Left cardiac atrium (tissue), 4 donors: Measurements from ENCODE around the gene MBNL1. TPM values are rescaled to one million over a fixed set of nuclear protein-coding genes. Genes with fewer than 3 reads are reported as not detected.
"Not testable (repeated sequence)": the region's sequence is repeated elsewhere in the genome, so short reads cannot be mapped to it uniquely, and the experiment has no call there.

Experiments
- ATAC-seq, 2 donors: fragments of 200-7000 bp; cut with Tn5 transposase; one replicate each; pipeline ENCODE4 v1.9.1; 2020; ENCODE audit warnings: mild to moderate bottlenecking in 2 of 2, moderate library complexity in 2 of 2
- DNase-seq: peaks from one replicate; pipeline ENCODE4 v3.0.0-alpha.2; 2020
- intact Hi-C, 2 donors: fragments of 100-400 bp; cut with DNase I; formaldehyde crosslinking; loops; one replicate each; pipeline versions ENCODE4 v1.14.1 to v1.15.1; 2022 to 2023
- total RNA-seq, 2 donors: library from RNA; stranded (reverse); fragmentation: NEBNext Ultra II Directional; extraction: Animal tissue kit (Norgen Biotek cat#: 25700); gene quantifications; one replicate each; pipeline ENCODE4 v1.2.1, GENCODE V29; 2021
- donor health status: DM: no; HTN: yes; CAD: no.
- donor health status: DM: no; HTN: yes; CAD: no; lungs with severe emphysema.
- donor health status: DM: yes; HTN: yes; CAD: no.
- donor health status: Dilated cardiomyopathy.

The MBNL1 gene
- total RNA-seq, 2 donors from 2014 or later, result 141 to 154 TPM

GRCh38 chr3:152353578-152353977 is 84.8 kb downstream of the MBNL1 start:
- ATAC-seq (no peak), DNase-seq (no peak)
- intact Hi-C loops, result no loop called here

GRCh38 chr3:152355744-152356665 is 87.3 kb downstream of the MBNL1 start:
- no peak for DNase-seq
- intact Hi-C loops, result no loop called here
- peak; percentile 30 to 57 for ATAC-seq

DNA sequence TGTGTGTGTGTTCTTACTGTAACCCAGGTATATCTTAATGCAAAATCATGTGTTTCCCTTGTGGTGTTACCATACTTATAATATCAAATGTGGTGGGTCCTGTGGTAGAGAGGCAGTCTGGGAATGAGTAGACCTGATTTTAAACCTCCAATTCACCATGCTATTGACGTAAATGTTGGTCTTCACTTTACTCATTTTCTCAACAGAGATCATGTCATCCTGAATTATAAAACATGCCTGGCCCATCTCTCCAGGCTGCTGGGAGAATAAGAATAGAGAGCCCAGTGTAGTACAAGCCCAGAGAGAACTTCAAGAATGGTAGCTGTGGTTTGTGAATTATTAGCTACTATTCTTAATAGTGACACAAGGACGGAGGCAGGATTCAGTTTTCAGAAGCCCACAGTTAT is 88.1 kb downstream of the MBNL1 start:
- intact Hi-C loops, result no loop called here
- DNase-seq, result no peak

GRCh38 chr3:152357587-152357986 is 88.9 kb downstream of the MBNL1 start:
- intact Hi-C loops, result no loop called here
- DNase-seq (no peak), ATAC-seq (peak in 1 of 2 donors; percentile 55)

More for the DNA sequence above, 88.1 kb downstream of the MBNL1 start:
- no peak for ATAC-seq

- peak in 1 of 2 donors; percentile 22 for ATAC-seq
- intact Hi-C loops, result no loop called here
- DNase-seq, result no peak
These were observed 90.9 kb downstream of the MBNL1 start for GRCh38 chr3:152359385-152360248.

DNA sequence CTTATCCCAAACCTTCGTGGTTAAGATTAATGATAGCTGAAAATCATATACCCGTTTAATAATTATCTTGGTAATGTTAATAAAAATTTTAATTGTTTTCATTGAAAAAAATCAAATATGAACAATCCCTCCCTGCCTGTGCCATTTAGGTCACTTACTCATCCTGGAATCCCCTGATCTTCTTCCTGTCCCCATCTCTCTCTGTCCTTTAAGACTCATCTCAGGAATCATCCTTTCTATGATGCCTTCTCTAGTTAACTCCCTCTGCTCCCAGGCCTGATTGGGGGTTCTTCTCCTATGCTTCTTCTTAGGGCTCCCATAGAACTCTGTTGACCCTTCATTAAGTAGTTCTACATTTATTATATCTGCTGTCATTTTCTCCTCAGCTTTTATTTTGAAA is 91.6 kb downstream of the MBNL1 start:
- DNase-seq (no peak), ATAC-seq (no peak)
- intact Hi-C loops, result no loop called here

DNA sequence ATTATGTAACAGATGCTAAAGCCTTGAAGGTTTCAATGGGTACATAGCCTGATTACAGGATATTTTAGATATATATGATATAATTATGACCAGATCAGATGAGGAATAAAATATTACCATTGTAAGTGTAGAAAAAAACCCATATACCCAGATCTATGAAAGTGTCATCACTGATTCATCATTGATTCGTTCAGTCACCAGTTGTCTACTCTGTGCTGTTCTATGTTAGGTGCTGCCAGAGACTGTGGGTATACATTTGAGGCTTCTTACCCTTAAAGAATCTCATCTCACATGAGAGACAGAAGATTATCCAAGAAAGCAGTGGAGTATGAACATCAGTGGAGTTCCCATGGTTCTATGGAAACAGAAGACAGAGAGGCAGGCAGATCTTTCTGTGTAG is 92.2 kb downstream of the MBNL1 start:
- intact Hi-C loops, result no loop called here
- ATAC-seq (no peak), DNase-seq (no peak)

DNA sequence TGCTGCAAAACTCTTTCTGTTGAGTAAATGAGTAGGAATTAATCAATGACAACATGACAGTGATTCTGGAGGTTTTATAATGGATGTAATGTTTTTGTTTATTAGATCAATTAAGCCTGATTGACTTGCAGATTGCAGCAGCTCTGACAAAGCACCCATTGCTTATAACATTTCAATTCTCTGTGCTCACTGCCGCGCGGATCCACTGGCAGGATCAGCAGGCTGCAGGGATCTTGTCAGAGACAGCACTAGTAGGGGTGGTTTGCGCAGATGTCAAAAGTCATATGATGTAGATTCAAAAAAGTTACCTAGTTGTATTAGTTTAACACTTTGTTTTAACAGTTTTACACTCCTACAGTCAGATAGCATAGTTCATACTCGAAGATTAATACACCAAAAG is 93.4 kb downstream of the MBNL1 start:
- intact Hi-C loops, result no loop called here
- no peak for ATAC-seq
- DNase-seq, result no peak

- intact Hi-C loops, result no loop called here
- ATAC-seq, result no peak
- DNase-seq, result no peak
These were observed 95.5 kb downstream of the MBNL1 start for GRCh38 chr3:152364237-152364636.

DNA sequence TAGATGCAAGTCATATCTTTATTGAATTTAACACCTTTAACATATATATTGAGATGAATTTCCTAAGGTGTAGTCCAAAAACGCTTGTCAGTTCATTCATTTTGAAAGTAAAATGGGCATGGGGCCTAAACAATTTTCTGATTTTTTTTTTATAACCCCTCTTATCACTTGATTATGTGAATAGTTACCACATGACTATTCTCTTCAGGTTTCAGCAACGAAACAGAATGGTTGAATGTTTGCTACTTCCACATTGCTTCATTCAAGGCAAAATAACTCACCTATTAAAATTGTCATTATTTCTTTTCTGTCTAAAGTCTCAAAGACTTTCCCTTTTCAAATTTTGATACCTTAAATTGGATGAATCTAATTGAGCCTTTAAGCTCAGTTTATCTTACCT is 96.4 kb downstream of the MBNL1 start:
- ATAC-seq, result no peak
- DNase-seq, result no peak
- intact Hi-C loops, result no loop called here

- no peak for DNase-seq
- peak in 1 of 2 donors; percentile 84 for ATAC-seq
- intact Hi-C loops, result no loop called here
These were observed 97.3 kb downstream of the MBNL1 start for GRCh38 chr3:152365766-152366593.

DNA sequence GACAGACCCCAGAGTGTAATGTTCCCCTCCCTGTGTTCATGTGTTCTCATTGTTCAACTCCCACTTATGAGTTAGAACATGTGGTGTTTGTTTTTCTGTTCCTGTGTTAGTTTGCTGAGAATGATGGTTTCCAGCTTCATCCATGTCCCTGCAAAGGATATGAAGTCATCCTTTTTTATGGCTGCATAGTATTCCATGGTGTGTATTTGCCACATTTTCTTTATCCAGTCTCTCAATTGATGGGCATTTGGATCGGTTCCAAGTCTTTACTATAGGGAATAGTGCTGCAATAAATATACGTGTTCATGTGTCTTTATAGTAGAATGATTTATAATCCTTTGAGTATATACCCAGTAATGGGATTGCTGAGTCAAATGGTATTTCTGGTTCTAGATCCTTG is 98.5 kb downstream of the MBNL1 start:
- DNase-seq, ATAC-seq, intact Hi-C loops: not testable (repeated sequence)

DNA sequence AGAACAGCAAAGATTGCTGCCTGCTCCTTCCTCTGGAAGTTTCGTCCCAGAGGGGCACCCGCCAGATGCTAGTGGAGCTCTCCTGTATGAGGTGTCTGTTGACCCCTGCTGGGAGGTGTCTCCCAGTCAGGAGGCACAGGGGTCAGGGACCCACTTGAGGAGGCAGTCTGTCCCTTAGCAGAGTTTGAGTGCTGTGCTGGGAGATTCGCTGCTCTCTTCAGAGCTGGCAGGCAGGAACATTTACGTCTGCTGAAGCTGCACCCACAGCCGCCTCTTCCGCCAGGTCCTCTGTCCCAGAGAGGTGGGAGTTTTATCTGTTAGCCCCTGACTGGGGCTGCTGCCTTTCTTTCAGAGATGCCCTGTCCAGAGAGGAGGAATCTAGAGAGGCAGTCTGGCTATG is 103.9 kb downstream of the MBNL1 start:
- intact Hi-C loops, ATAC-seq, DNase-seq: not testable (repeated sequence)

DNA sequence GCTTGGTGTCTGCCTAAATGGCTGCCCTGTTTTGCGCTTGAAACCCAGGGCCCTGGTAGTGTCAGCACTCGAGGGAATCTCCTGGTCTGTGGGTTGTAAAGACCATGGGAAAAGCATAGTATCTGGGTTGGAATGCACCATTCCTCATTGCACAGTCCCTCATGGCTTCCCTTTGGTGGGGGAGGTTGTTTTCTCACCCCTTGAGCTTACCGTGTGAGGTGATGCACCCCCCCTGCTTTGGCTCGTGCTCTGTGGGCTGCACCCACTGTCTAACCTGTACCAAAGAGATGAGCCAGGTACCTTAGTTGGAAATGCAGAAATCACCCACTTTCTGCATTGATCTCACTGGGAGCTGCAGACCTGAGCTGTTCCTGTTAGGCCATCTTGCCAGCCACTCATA is 104.7 kb downstream of the MBNL1 start:
- no peak for DNase-seq
- intact Hi-C loops, result no loop called here
- peak in 1 of 2 donors; percentile 38 for ATAC-seq

DNA sequence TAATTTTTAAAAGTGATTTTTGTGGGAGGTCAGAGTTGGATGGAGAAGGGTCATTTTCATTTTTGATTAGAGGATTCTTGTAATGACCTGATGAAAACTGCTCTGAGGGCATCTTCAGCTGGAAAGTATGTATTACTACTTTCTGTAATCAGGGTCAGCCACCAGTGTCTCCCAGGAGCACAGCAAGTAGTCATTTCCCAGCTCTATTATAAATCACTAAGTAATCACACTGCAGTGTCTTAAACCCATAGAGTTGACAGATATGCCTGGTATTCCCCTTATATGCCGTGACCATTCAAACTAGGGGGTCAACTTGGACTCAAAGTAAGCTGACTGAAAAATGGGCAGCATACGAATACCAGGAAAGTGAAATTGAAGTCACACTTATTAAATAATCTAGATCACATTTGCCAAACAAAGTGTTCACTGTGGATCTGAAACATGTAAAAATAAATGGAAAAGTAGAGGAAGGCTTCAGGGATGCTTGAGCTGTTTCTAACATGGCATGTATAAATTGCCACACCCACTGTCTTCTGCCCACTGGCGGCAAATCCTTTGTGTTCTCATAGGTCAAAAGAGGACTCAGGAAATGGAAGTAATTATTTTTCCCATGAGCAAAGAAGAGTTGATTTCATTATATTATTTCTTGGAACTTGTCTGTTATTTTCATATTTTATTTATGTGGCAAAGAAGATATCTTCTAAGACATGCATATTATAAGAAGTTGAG is 105.7 kb downstream of the MBNL1 start:
- intact Hi-C loops, result no loop called here
- DNase-seq (no peak), ATAC-seq (no peak)

GRCh38 chr3:152375546-152375945 is 106.8 kb downstream of the MBNL1 start:
- no peak for ATAC-seq
- intact Hi-C loops, result no loop called here
- DNase-seq, result no peak

GRCh38 chr3:152376351-152377183 is 107.8 kb downstream of the MBNL1 start:
- DNase-seq (no peak), ATAC-seq (peak in 1 of 2 donors; percentile 50)
- intact Hi-C loops, result no loop called here

DNA sequence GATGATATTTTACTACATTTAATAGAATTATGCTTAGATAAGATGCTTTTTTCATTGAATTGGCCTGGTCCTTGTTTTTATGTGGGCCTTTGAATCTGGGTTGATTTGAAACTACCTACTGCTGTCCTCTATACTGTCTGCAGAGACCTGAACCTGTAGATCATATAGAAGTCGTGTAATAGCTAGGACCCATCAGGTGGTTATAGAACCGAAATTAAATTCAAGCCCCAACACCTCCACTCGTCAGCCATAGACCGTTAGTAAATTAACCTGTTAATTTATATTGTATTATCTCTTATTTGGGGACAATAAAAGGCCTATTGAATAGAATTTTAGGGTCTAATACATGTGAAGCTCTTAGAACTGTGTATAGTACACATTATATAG is 108.4 kb downstream of the MBNL1 start:
- intact Hi-C loops, result no loop called here
- ATAC-seq, result no peak
- DNase-seq, result no peak
